K562 (cell line): ENCODE measurements around the gene ZBTB32. TPM values are rescaled to one million over a fixed set of nuclear protein-coding genes. Genes with fewer than 3 reads are reported as not detected.

ENCODE experiments used
- ARID2 ChIP-seq: fragments of 450-650 bp; IDR thresholded peaks from 2 replicates; pipeline ENCODE4 v1.6.1; 2017; ENCODE audit warnings: antibody characterized with exemption, mild to moderate bottlenecking
- BRD9 ChIP-seq: fragments of 450-650 bp; IDR thresholded peaks from 2 replicates; pipeline ENCODE4 v1.6.1; 2018; ENCODE audit warnings: low read depth; ENCODE audit not compliant: partially characterized antibody
- ETV1 ChIP-seq: fragments of 450-650 bp; conservative IDR thresholded peaks from 2 replicates; pipeline ENCODE4 v1.6.1; 2016; ENCODE audit warnings: missing genetic modification characterization, control low read depth, low read depth, missing compliant biosample characterization
- HMGN3 ChIP-seq: IDR thresholded peaks from 2 replicates; pipeline ENCODE4 v1.6.1; 2011; ENCODE audit warnings: borderline replicate concordance, low read depth, mild to moderate bottlenecking, mixed read lengths, low read length; ENCODE audit not compliant: insufficient read length; ENCODE audit errors: extremely low read depth
- KLF16 ChIP-seq: IDR thresholded peaks from 2 replicates; pipeline ENCODE4 v1.6.1; 2016; ENCODE audit warnings: antibody characterized with exemption
- PTBP1 ChIP-seq: fragments of 200-400 bp; formaldehyde crosslinking; IDR thresholded peaks from 2 replicates; pipeline ENCODE4 v1.6.1; 2017; ENCODE audit warnings: low read depth, low read length
- RBM15 ChIP-seq: fragments of 200-400 bp; formaldehyde crosslinking; IDR thresholded peaks from 2 replicates; pipeline ENCODE4 v1.6.1; 2018; ENCODE audit warnings: mild to moderate bottlenecking, low read length, moderate library complexity; ENCODE audit not compliant: insufficient read depth
- SOX6 ChIP-seq: fragments of 450-650 bp; IDR thresholded peaks from 2 replicates; pipeline ENCODE4 v1.6.1; 2014; ENCODE audit warnings: mild to moderate bottlenecking
- SP1 ChIP-seq: sonication (generic); formaldehyde crosslinking; IDR thresholded peaks from 2 replicates; pipeline ENCODE4 v1.8.1; 2022; ENCODE audit warnings: mild to moderate bottlenecking, missing genetic modification reagents
- ZNF134 ChIP-seq: fragments of 250-450 bp; sonication (Bioruptor Pico); conservative IDR thresholded peaks from 2 replicates; pipeline ENCODE4 v1.4.0; 2020
- ZNF444 ChIP-seq: fragments of 250-450 bp; sonication (Bioruptor Pico); IDR thresholded peaks from 2 replicates; pipeline ENCODE4 v1.4.0; 2020; ENCODE audit warnings: mild to moderate bottlenecking, moderate library complexity
- polyA plus RNA-seq, 8 experiments: library from polyadenylated mRNA; depleted of rRNA in 4 of 8; stranded (reverse) in 5 of 8; unstranded in 3 of 8; fragments of >200 nt; fragmentation: Nextera tagmentation in 2 of 8; fragmentation: Illumina TruSeq in 1 of 8; extraction: Ambion mirVana in 2 of 8; extraction: Trizol in 1 of 8; gene quantifications; 2 replicates each; pipeline versions ENCODE4 v1.2.1 to v1.2.3, GENCODE V29; 2011 to 2014; ENCODE audit warnings: inconsistent platforms in 1 of 8, missing spikeins in 1 of 8
- total RNA-seq, 7 experiments: library from RNA; depleted of rRNA in 6 of 7; stranded (reverse); fragments of >200 nt in 6 of 7; fragmentation: Illumina TruSeq in 2 of 7; extraction: Trizol in 2 of 7; gene quantifications; 2 replicates each; pipeline versions ENCODE4 v1.2.1 to v1.2.3, GENCODE V29; 2011 to 2021; ENCODE audit warnings: low replicate concordance in 1 of 7
- TF ChIP-seq, protein P1 (sequence below): fragments of 250-450 bp; sonication (Bioruptor Pico); IDR thresholded peaks from 2 replicates; pipeline ENCODE4 v1.4.0; 2020; ENCODE audit warnings: borderline replicate concordance
- TF ChIP-seq, protein P2 (sequence below): sonication (generic); formaldehyde crosslinking; IDR thresholded peaks from 2 replicates; pipeline ENCODE4 v1.8.1; 2023; ENCODE audit warnings: mild to moderate bottlenecking, missing genetic modification reagents
- TF ChIP-seq, protein P3 (sequence below), 2 experiments: fragments of 450-650 bp; IDR thresholded peaks; 2 replicates each; pipeline ENCODE4 v1.6.1; 2016
- TF ChIP-seq, protein P4 (sequence below): sonication (generic); formaldehyde crosslinking; IDR thresholded peaks from 2 replicates; pipeline ENCODE4 v1.8.1; 2023; ENCODE audit warnings: mild to moderate bottlenecking, missing genetic modification reagents

Gene ZBTB32
- total and polyA plus RNA-seq, 9 of the 15 experiments (the other 6 are each of a cell fraction or from before 2014, with no cell fraction given) = 0.20 TPM; not detected in 8

DNA sequence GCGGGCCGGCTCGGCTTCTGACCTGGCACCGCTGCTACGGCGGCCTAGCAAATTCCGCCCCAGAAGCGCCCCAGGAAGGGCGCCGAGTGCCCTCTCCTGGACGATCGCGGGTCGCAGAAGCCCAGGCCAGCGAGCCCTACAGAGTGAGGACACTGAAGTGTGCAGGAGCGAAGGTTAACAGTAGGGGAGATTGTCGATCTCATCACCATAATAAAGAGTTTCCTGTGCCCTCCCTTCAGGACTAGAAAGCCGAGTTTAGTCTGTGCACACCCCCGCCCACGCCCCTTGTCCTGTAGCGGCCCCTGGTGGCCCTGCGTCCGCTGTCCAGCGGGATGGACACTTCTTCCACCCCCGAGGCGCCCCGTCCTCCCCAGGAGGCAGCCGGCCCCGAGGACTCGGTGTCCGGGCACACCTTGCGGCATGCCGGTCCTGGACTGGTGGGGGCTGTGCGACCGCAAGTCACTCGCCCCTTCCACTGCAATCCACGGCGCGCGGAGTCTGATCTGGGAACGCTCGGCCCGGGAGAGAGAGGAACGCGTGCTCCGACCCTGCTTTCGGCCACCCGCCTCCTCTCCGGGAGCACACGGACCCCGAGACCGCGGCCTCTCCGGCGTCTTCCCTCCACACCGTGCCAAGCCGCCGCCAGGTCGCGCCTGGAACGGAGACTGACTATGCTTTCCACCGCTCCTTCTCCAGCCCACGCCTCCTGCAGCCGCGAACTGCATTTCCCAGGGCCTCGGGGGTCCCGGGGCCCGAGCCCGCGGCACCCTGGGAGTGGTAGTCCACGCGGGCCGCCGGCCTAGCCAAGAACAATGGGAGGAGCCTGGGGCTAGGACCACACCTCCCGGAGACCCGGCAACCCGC, 12.7 kb downstream of the ZBTB32 start (continued):
- TF ChIP-seq, protein P1, sequence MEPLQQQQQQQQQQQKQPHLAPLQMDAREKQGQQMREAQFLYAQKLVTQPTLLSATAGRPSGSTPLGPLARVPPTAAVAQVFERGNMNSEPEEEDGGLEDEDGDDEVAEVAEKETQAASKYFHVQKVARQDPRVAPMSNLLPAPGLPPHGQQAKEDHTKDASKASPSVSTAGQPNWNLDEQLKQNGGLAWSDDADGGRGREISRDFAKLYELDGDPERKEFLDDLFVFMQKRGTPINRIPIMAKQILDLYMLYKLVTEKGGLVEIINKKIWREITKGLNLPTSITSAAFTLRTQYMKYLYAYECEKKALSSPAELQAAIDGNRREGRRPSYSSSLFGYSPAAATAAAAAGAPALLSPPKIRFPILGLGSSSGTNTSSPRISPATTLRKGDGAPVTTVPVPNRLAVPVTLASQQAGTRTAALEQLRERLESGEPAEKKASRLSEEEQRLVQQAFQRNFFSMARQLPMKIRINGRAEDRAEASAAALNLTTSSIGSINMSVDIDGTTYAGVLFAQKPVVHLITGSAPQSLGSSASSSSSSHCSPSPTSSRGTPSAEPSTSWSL = no peak
- TF ChIP-seq ETV1 (tag) = peak; percentile 60
- TF ChIP-seq SOX6 = peak; percentile 85
- TF ChIP-seq ZNF444 (CRISPR knock-in tag) = no peak
- TF ChIP-seq RBM15 = no peak
- TF ChIP-seq, protein P2, sequence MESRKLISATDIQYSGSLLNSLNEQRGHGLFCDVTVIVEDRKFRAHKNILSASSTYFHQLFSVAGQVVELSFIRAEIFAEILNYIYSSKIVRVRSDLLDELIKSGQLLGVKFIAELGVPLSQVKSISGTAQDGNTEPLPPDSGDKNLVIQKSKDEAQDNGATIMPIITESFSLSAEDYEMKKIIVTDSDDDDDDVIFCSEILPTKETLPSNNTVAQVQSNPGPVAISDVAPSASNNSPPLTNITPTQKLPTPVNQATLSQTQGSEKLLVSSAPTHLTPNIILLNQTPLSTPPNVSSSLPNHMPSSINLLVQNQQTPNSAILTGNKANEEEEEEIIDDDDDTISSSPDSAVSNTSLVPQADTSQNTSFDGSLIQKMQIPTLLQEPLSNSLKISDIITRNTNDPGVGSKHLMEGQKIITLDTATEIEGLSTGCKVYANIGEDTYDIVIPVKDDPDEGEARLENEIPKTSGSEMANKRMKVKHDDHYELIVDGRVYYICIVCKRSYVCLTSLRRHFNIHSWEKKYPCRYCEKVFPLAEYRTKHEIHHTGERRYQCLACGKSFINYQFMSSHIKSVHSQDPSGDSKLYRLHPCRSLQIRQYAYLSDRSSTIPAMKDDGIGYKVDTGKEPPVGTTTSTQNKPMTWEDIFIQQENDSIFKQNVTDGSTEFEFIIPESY (CRISPR knock-in tag) = peak; percentile 45; the same call in 1 of the 2 replicates
- TF ChIP-seq PTBP1 = no peak
- no peak for TF ChIP-seq HMGN3
- TF ChIP-seq, protein P3, sequence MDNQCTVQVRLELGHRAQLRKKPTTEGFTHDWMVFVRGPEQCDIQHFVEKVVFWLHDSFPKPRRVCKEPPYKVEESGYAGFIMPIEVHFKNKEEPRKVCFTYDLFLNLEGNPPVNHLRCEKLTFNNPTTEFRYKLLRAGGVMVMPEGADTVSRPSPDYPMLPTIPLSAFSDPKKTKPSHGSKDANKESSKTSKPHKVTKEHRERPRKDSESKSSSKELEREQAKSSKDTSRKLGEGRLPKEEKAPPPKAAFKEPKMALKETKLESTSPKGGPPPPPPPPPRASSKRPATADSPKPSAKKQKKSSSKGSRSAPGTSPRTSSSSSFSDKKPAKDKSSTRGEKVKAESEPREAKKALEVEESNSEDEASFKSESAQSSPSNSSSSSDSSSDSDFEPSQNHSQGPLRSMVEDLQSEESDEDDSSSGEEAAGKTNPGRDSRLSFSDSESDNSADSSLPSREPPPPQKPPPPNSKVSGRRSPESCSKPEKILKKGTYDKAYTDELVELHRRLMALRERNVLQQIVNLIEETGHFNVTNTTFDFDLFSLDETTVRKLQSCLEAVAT (IDR thresholded peaks at IDR 0.05) = peak in 1 of 2 experiments; percentile 54; a peak in 2 of 4 replicates
- TF ChIP-seq BRD9 = peak; percentile 36
- no peak; the same call in 1 of the 2 replicates for TF ChIP-seq ZNF134
- TF ChIP-seq ARID2 = peak; percentile 88
- TF ChIP-seq KLF16 = peak; percentile 80
- TF ChIP-seq, protein P4, sequence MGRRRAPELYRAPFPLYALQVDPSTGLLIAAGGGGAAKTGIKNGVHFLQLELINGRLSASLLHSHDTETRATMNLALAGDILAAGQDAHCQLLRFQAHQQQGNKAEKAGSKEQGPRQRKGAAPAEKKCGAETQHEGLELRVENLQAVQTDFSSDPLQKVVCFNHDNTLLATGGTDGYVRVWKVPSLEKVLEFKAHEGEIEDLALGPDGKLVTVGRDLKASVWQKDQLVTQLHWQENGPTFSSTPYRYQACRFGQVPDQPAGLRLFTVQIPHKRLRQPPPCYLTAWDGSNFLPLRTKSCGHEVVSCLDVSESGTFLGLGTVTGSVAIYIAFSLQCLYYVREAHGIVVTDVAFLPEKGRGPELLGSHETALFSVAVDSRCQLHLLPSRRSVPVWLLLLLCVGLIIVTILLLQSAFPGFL (CRISPR knock-in tag) = no peak
- peak; percentile 82 for TF ChIP-seq SP1 (CRISPR knock-in tag)
